Skin epidermis (tissue), 12 donors: ENCODE results near the gene CHGA.

Experiments
- H3K27ac ChIP-seq, 21 experiments: fragments of 200-600 bp; sonication (generic) in 11 of 21; one replicate each; pipeline ENCODE4 v1.5.0; 2020; ENCODE audit warnings: mild to moderate bottlenecking in 3 of 21, inconsistent platforms in 2 of 21, moderate library complexity in 2 of 21
- H3K4me3 ChIP-seq, 7 experiments: fragments of 200-600 bp; sonication (generic) in 2 of 7; one replicate each; pipeline ENCODE4 v1.5.0; 2020; ENCODE audit warnings: inconsistent platforms in 2 of 7, mild to moderate bottlenecking in 2 of 7, moderate library complexity in 1 of 7

CHGA gene

GRCh38 chr14:92956961-92957360 is 34.0 kb downstream of the CHGA start:
- Histone ChIP-seq H3K4me3 (no peak overlapping the region), H3K27ac (no peak overlapping the region)

DNA sequence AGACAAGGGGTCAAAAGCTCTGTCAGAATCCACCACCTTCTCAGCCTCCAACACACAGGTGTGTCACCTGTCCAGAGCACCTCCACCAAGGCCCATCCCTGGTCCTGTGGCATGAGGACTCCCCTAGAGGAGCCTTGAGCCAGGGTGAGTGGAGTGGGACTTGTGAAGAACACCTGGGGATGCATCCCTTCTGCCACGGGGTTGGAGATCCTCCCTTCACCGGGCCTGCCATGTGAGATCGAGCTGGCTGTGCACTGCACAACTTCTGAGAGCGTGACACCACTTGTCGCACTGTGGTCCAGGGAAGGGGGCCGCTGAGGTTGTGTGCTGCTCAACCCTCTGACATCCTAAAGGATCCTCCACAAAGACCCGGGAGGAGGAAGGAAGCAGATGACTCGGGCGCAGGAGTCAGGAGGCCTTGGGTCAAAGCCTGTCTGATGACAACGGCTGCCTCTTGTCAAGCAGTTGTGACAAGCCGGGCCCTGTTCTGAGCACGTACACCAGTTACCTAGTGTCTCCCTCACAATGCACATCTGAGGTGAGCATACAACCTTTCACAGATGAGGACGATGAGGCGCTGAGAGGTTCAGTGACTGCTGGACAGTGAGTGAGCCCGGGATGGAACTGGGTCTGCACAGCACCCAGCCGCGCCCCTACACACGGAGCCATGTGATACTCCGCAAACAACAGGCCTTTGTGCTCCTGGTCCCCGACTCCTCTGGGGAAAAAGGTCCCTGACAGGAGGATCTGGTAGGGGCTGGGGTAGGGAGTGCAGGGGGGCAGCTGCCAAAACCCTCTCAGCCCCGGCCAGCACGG is 35.6 kb downstream of the CHGA start:
- Histone ChIP-seq H3K4me3 (no peak overlapping the region), H3K27ac (no peak overlapping the region)

GRCh38 chr14:92959189-92959531 is 36.2 kb downstream of the CHGA start:
- Histone ChIP-seq H3K27ac (no peak overlapping the region), H3K4me3 (no peak overlapping the region)

DNA sequence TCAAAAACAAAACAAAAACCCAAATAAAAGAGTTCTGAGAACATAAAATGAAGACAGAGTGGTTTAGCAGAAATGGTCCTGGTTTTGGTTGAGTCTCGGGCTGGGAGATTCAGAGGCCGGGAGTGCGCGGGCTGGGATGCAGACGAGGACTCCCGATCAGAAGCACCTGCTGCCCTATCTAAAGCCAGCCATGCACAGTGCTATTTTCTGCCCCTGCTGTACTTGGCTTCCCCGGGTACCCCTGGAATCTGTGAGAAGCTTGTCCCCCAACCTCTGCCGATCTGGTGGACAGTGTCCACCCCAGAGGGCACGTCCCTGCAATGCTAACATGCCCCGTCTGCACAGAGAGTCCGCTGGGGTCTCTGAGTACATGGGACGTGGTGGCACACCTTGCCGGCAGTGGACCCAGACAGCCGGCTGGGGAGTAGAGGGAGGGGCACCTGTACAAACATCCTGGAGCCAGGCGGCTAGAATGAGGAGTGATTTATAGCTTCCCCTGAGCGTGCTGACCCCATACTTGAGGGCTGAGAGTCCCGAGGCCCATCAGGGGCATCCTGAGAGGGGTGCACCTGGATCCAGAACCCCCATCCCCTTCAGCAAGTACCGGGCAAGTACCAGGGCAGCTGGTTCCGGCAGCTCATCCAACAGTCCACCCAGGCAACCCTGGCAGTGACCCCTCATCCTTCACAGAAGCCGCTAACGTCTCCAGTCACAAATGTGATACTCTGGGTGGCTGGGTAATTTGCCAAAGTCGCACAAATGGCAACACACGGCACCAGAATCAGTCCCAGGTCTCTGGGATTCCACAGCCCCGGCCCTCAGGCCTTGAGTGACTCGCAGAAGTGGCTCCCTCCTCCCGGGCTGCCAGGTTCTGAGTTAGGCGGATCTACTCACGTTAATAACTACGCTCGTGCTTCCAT is 37.1 kb downstream of the CHGA start:
- peak overlapping the region in 1 of 21 experiments; percentile 17 for H3K27ac ChIP-seq
- H3K4me3 ChIP-seq: no peak overlapping the region

- Histone ChIP-seq H3K4me3 (no peak overlapping the region), H3K27ac (peak overlapping the region in 1 of 21 experiments; percentile 17)
Observed at GRCh38 chr14:92960706-92961566, 38.0 kb downstream of the CHGA start.

- H3K27ac ChIP-seq: no peak overlapping the region
- H3K4me3 ChIP-seq: no peak overlapping the region
Observed at GRCh38 chr14:92961567-92961855, 38.6 kb downstream of the CHGA start.

- H3K4me3 ChIP-seq: no peak overlapping the region
Observed at GRCh38 chr14:92962031-92962830, 39.3 kb downstream of the CHGA start.

DNA sequence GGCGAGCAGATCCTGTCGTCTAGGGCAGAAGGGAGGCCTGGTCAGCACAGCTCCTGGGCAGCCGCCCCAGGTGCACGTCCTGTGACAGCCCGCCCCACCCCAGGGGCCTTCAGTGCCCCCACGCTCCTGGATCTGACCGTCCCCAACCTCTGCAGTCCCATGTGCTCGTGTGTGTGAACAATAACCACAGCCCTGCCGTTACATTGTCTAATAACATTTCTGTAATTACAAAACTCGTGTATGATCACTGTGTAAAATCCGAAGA is 39.8 kb downstream of the CHGA start:
- Histone ChIP-seq H3K27ac (no peak overlapping the region), H3K4me3 (no peak overlapping the region)

More at GRCh38 chr14:92962031-92962830, 39.3 kb downstream of the CHGA start:
- H3K27ac ChIP-seq: no peak overlapping the region

GRCh38 chr14:92963301-92964123 is 40.6 kb downstream of the CHGA start:
- Histone ChIP-seq H3K4me3 (no peak overlapping the region), H3K27ac (peak overlapping the region in 2 of 21 experiments; percentile 32 to 52)

GRCh38 chr14:92964124-92965109 is 41.5 kb downstream of the CHGA start:
- H3K27ac ChIP-seq: peak overlapping the region in 2 of 21 experiments; percentile 32 to 52
- H3K4me3 ChIP-seq: no peak overlapping the region

DNA sequence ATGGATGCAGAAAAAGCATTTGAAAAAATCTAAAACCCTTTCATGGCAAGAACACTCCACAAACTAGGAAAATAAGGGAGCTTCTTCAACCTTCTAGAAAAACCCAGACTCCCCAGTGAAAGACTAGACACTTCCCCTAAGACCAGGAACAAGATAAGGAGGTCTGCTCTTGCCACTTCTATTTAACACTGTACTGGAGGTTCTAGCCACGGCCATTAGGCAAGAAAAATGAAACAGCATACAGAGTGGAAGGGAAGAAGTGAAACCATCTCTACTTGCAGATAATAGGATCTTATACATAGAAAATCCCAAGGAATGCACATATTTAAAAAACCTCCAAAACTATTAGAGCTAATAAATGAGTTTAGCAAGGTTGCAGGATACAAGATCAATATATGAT is 42.3 kb downstream of the CHGA start:
- Histone ChIP-seq H3K27ac (no peak overlapping the region), H3K4me3 (no peak overlapping the region)

DNA sequence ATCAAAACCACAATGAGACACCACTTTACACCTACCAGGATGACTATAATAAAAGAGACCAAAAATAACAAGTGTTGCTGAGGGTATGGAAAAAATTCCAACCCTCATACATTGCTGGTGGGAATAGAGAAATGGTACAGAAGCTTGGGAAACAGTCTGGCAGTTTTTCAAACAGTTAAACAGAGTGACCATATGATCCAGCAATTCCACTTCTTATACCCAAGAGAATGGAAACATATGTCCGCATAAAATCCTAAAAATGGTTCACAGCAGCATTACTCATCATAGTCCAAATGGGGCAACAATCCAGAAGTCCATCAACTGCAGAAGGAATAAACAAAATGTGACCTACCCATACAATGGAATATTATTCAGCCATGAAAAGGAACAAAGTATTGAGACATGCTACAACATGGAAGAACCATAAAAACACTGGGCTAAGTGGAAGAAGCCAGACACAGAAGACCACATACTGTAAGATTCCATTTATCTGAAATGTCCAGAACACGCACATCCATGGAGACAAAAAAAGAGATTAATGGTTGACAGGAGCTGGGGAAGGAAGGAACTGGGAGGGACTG is 44.5 kb downstream of the CHGA start:
- no peak overlapping the region for H3K27ac ChIP-seq
- H3K4me3 ChIP-seq: no peak overlapping the region

DNA sequence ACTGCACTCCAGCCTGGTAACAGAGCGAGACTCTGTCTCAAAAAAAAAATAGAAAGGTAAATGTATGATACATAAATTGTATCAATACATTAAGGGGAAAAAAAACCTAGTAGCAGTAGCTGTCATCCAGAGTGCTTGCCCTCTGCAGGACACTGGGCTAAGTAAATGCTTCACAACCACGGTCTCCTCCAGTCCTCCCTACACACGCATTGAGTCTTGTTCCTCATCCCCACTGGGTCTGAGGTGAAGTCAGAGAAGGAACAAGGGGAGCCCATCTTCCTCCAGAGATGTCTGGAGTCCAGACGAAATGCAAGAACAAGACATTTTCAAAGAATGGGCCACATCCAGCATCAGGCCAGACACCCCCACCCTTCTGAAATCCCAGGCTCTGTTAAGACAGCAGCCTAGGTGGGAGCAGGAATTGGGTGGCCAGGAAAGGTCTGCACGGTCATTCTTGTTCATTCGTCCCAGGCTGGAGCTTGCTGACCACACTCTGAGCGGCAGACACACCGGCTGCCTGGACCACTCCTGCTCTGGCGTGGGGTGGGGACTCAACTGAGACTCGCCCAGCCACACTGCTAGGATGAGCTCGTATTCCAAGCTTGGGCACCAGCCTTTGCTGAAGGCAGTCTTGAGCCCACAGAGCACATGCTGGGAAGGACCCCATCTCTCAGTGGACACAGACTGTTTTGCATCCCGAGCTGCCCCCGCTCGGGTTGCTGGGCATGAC is 45.5 kb downstream of the CHGA start:
- Histone ChIP-seq H3K27ac (no peak overlapping the region), H3K4me3 (no peak overlapping the region)

DNA sequence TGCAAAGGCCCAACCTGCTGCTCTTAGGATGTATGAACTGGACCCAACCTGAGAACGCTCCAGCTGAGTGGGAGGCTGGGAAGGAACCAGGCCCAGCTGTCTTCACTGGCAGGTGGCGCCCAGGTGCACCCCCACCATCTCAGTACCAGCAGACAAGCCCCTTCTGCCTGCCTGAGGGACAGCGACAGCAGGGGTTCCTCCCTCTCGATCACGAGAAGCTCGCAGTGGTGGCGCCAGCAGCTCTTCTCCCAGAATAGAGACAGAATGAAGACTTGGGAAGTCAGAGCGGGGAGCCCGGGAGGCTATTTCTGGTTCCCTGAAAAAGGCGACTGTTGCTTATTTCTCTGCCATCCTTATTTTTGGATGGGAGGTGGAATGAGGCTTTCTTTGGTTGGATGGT is 46.5 kb downstream of the CHGA start:
- no peak overlapping the region for H3K27ac ChIP-seq

DNA sequence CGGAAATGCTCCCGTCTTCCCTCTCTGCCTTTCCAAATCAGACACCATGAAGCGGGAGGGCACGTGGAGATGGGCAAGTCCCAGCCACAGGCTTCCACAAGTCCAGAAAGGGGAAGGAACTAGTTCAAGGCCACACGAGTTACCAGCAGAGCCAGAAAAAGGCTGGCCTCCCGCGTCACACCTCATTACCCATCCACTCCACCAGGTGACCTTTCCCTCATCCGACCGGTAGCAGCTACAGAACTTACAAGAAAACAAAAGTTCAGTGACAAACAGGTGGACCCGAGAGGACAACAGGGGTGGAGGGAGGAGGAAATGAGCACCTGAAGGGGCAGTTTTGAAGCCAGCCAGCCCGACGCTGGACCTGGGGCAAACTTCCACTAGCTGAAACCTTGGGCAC is 46.9 kb downstream of the CHGA start:
- Histone ChIP-seq H3K27ac (no peak overlapping the region), H3K4me3 (no peak overlapping the region)

More for the DNA sequence above, 46.5 kb downstream of the CHGA start:
- no peak overlapping the region for H3K4me3 ChIP-seq

- no peak overlapping the region for H3K27ac ChIP-seq
Observed at GRCh38 chr14:92970271-92970670, 47.3 kb downstream of the CHGA start.

More at GRCh38 chr14:92970271-92970670, 47.3 kb downstream of the CHGA start:
- no peak overlapping the region for H3K4me3 ChIP-seq
